Inflammatory macrophage treated with lipopolysaccharide for 4 hours (primary cell): Measurements from ENCODE around the gene F5.

Source experiments
- DNase-seq: peaks from one replicate; pipeline ENCODE4 v3.0.0-alpha.2; 2020

Gene F5

GRCh38 chr1:169475806-169476387 is 110.4 kb downstream of the F5 start:
- DNase-seq: no peak

- DNase-seq: no peak
Observed at GRCh38 chr1:169474302-169474995, 111.8 kb downstream of the F5 start.

- peak; percentile 40 for DNase-seq
Observed at GRCh38 chr1:169473347-169473746, 112.9 kb downstream of the F5 start.

GRCh38 chr1:169472738-169473137 is 113.5 kb downstream of the F5 start:
- no peak for DNase-seq

- no peak for DNase-seq
Observed at GRCh38 chr1:169468982-169469381, 117.3 kb downstream of the F5 start.

GRCh38 chr1:169466259-169467230 is 119.7 kb downstream of the F5 start:
- DNase-seq: peak; percentile 48

- no peak for DNase-seq
Observed at GRCh38 chr1:169465281-169465680, 121.0 kb downstream of the F5 start.
